Type B pancreatic cell (in vitro differentiated cells): ENCODE measurements around the gene CEP112. TPM values are rescaled to one million over a fixed set of nuclear protein-coding genes. Genes with fewer than 3 reads are reported as not detected.

Experiments used
- DNase-seq: peaks from one replicate; pipeline ENCODE4 v3.0.0; 2021; ENCODE audit warnings: mixed read lengths; ENCODE audit not compliant: unreplicated experiment; ENCODE audit errors: extremely low spot score
- H3K27ac Mint-ChIP-seq: 2 replicates; pipeline ENCODE4 v1.8.0; 2021; ENCODE audit warnings: mild to moderate bottlenecking, mixed read lengths
- H3K27me3 Mint-ChIP-seq: 2 replicates; pipeline ENCODE4 v1.8.0; 2021; ENCODE audit warnings: mixed read lengths
- H3K36me3 Mint-ChIP-seq: 2 replicates; pipeline ENCODE4 v1.8.0; 2021; ENCODE audit warnings: mixed read lengths
- H3K4me1 Mint-ChIP-seq: one replicate; pipeline ENCODE4 v1.8.0; 2021; ENCODE audit warnings: mixed read lengths; ENCODE audit not compliant: unreplicated experiment
- H3K4me3 Mint-ChIP-seq: 2 replicates; pipeline ENCODE4 v1.8.0; 2021; ENCODE audit warnings: mild to moderate bottlenecking, mixed read lengths
- H3K9me3 Mint-ChIP-seq: 2 replicates; pipeline ENCODE4 v1.8.0; 2021; ENCODE audit warnings: mixed read lengths
- CTCF ChIP-seq: fragments of 200-600 bp; sonication (generic); conservative IDR thresholded peaks from 2 replicates; pipeline ENCODE4 v1.5.0; 2021; ENCODE audit warnings: antibody characterized with exemption, mild to moderate bottlenecking
- total RNA-seq: library from RNA; stranded (reverse); gene quantifications from 2 replicates; pipeline ENCODE4 v1.2.1, GENCODE V29; 2021; ENCODE audit warnings: low replicate concordance

Gene CEP112
- total RNA-seq, 1 donor from 2014 or later = 18.0 TPM

- H3K9me3 Mint-ChIP-seq = no peaks in the 10 kb centered on the region
- peaks cover 15% of the 10 kb centered on the region for H3K36me3 Mint-ChIP-seq
- TF ChIP-seq CTCF = no peak
- no peak for DNase-seq
- no peak overlapping the region for H3K27ac Mint-ChIP-seq
- no peak overlapping the region for H3K4me3 Mint-ChIP-seq
- H3K4me1 Mint-ChIP-seq = no peaks in the 10 kb centered on the region
- no peaks in the 10 kb centered on the region for H3K27me3 Mint-ChIP-seq
Measured at GRCh38 chr17:66056148-66056547, 135.8 kb downstream of the CEP112 start.

GRCh38 chr17:66054242-66054641, 137.7 kb downstream of the CEP112 start:
- Mint-ChIP-seq H3K27me3 (no peaks in the 10 kb centered on the region), H3K4me1 (no peaks in the 10 kb centered on the region), H3K27ac (no peak overlapping the region), H3K9me3 (no peaks in the 10 kb centered on the region), H3K36me3 (peaks cover 13% of the 10 kb centered on the region), H3K4me3 (no peak overlapping the region)
- TF ChIP-seq CTCF = no peak
- DNase-seq = no peak

- Mint-ChIP-seq H3K4me3 (no peak overlapping the region), H3K9me3 (no peaks in the 10 kb centered on the region), H3K36me3 (no peaks in the 10 kb centered on the region), H3K27ac (no peak overlapping the region), H3K4me1 (no peaks in the 10 kb centered on the region), H3K27me3 (no peaks in the 10 kb centered on the region)
- no peak for DNase-seq
- no peak for TF ChIP-seq CTCF
Measured at GRCh38 chr17:66044083-66044482, 147.8 kb downstream of the CEP112 start.

GRCh38 chr17:66043419-66043818, 148.5 kb downstream of the CEP112 start:
- Mint-ChIP-seq H3K4me1 (no peaks in the 10 kb centered on the region), H3K27me3 (no peaks in the 10 kb centered on the region), H3K36me3 (no peaks in the 10 kb centered on the region), H3K27ac (no peak overlapping the region), H3K4me3 (no peak overlapping the region), H3K9me3 (no peaks in the 10 kb centered on the region)
- no peak for TF ChIP-seq CTCF
- no peak for DNase-seq

- no peak for DNase-seq
- Mint-ChIP-seq H3K27me3 (no peaks in the 10 kb centered on the region), H3K4me1 (no peaks in the 10 kb centered on the region), H3K27ac (no peak overlapping the region), H3K9me3 (no peaks in the 10 kb centered on the region), H3K36me3 (no peaks in the 10 kb centered on the region), H3K4me3 (no peak overlapping the region)
- peak; percentile 44 for TF ChIP-seq CTCF
Measured at GRCh38 chr17:66040402-66040801, 151.5 kb downstream of the CEP112 start.

GRCh38 chr17:66038125-66038524, 153.8 kb downstream of the CEP112 start:
- no peak overlapping the region for H3K4me3 Mint-ChIP-seq
- no peak overlapping the region for H3K27ac Mint-ChIP-seq

More at GRCh38 chr17:66038125-66038524, 153.8 kb downstream of the CEP112 start:
- no peaks in the 10 kb centered on the region for H3K27me3 Mint-ChIP-seq
- no peaks in the 10 kb centered on the region for H3K9me3 Mint-ChIP-seq
- no peaks in the 10 kb centered on the region for H3K36me3 Mint-ChIP-seq
- H3K4me1 Mint-ChIP-seq = no peaks in the 10 kb centered on the region
- no peak for TF ChIP-seq CTCF
- no peak for DNase-seq
